Vagina (tissue), 2 donors: Measurements from ENCODE around the gene CCR6.

Experiments
- POLR2A ChIP-seq, 2 donors: fragments of 450-650 bp; IDR thresholded peaks; one replicate each; pipeline ENCODE4 v1.6.1; 2017; ENCODE audit warnings: antibody characterized with exemption in 2 of 2, mild to moderate bottlenecking in 2 of 2, moderate library complexity in 2 of 2
- POLR2AphosphoS5 ChIP-seq, 2 donors: sonication (generic); formaldehyde crosslinking; IDR thresholded peaks; one replicate each; pipeline ENCODE4 v1.9.0; 2017; ENCODE audit warnings: antibody characterized with exemption in 2 of 2, mild to moderate bottlenecking in 2 of 2, low read depth in 1 of 2; ENCODE audit not compliant: insufficient read depth in 1 of 2
- TF ChIP-seq, protein P1 (sequence below), 3 experiments: fragments of 450-650 bp in 2 of 3; fragments of 200-600 bp in 1 of 3; sonication (generic) in 1 of 3; IDR thresholded peaks; one replicate each; pipeline ENCODE4 v1.5.1; 2017 to 2019; ENCODE audit warnings: antibody characterized with exemption in 3 of 3, mild to moderate bottlenecking in 2 of 3, moderate library complexity in 2 of 3

DNA sequence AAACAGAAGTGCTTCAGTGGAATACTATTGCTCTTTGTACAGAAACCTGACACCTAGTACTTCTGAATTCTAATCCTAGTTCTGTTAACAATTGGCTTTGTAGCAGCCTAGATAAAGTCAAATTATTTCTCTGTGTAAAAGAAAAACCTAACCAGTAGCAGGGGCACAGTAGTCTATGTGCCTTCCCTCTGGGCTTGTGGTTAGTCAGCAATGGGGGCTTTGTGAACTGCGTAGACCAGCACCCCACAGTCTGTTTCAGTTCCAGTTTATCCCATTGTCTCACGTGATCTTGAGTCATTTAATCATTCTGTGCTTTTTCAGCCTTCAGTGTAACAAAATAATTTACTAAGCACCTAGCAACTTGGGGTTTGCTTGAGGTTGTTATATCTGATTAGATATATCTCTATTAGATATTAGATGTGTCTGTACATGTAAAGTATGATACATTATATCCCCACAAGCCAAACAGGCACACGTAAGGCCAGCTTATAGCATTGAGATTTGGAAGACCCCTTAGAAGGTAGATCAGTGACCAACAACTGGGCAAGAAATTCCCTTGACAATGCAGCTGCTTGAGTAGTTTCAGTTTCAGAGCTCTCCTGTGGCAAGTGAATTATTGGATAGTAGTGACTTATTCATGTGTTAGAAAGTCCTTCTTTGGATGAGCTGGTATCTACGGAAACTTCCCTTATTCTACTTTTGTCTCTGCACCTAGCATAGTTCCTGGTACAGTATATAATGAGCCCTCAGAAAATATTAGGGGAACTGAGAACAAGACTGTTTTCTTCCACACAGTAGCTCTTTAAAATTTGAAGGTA is 27.9 kb upstream of the CCR6 start:
- TF ChIP-seq, protein P1, sequence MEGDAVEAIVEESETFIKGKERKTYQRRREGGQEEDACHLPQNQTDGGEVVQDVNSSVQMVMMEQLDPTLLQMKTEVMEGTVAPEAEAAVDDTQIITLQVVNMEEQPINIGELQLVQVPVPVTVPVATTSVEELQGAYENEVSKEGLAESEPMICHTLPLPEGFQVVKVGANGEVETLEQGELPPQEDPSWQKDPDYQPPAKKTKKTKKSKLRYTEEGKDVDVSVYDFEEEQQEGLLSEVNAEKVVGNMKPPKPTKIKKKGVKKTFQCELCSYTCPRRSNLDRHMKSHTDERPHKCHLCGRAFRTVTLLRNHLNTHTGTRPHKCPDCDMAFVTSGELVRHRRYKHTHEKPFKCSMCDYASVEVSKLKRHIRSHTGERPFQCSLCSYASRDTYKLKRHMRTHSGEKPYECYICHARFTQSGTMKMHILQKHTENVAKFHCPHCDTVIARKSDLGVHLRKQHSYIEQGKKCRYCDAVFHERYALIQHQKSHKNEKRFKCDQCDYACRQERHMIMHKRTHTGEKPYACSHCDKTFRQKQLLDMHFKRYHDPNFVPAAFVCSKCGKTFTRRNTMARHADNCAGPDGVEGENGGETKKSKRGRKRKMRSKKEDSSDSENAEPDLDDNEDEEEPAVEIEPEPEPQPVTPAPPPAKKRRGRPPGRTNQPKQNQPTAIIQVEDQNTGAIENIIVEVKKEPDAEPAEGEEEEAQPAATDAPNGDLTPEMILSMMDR (IDR thresholded peaks at IDR 0.05), result no peak
- TF ChIP-seq POLR2AphosphoS5 (IDR thresholded peaks at IDR 0.05; ENCODE audit: insufficient read depth in 1 of 2, low read depth in 1 of 2), result no peak
- no peak for TF ChIP-seq POLR2A (IDR thresholded peaks at IDR 0.05)
